Measurements from ENCODE around the gene KERA.

The KERA gene

GRCh38 chr12:91100906-91101305 is 43.1 kb upstream of the KERA start:
- DNase-seq (ENCODE audit: low read depth), result no peak
- TF ChIP-seq, protein P1, sequence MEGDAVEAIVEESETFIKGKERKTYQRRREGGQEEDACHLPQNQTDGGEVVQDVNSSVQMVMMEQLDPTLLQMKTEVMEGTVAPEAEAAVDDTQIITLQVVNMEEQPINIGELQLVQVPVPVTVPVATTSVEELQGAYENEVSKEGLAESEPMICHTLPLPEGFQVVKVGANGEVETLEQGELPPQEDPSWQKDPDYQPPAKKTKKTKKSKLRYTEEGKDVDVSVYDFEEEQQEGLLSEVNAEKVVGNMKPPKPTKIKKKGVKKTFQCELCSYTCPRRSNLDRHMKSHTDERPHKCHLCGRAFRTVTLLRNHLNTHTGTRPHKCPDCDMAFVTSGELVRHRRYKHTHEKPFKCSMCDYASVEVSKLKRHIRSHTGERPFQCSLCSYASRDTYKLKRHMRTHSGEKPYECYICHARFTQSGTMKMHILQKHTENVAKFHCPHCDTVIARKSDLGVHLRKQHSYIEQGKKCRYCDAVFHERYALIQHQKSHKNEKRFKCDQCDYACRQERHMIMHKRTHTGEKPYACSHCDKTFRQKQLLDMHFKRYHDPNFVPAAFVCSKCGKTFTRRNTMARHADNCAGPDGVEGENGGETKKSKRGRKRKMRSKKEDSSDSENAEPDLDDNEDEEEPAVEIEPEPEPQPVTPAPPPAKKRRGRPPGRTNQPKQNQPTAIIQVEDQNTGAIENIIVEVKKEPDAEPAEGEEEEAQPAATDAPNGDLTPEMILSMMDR (IDR thresholded peaks at IDR 0.05; ENCODE audit: low read depth, low read length, missing control alignments), result no peak
- H3K4me3 ChIP-seq (ENCODE audit: low read depth, low read length), result no peak overlapping the region

DNA sequence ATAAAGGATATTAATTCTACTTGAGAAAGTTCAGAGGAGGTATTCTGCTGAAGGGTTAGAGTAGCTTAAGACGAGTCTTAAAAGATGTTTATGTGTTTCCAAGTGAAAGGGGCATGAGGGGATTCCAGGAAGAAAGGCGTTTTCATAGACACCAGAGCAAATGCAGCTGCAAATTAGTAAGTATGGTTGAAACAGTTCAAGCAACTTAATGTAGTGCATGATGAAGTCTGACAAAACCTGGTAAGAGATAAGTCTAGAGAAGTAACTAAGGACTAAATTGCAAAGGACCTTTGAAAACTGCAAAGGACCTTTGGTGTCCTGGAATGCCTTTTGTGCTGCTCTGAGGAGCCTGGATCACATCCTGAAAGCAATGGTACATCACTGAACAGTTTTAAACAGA is 42.0 kb upstream of the KERA start:
- no peak for DNase-seq (ENCODE audit: low read depth)
- TF ChIP-seq, protein P1 (IDR thresholded peaks at IDR 0.05; ENCODE audit: low read depth, low read length, missing control alignments), result no peak
- H3K4me3 ChIP-seq (ENCODE audit: low read depth, low read length), result no peak overlapping the region

DNA sequence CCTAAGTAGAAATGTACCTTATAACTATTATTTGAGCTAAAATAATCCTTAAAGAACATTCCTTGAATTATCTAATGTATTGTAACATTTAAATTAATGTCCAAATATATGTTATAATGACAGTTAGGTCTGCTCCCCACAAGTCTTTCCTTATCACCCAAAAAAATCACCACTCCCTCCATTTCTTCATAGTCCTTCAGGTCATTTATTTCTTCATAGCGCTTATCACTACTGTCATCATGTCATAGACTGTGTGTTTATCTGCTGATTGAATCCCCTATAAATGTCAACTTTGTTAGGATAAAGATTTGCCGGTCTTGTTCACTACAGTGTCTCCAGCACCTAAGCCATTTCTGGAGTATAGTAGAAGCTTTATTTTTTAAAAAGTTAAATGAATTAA is 41.5 kb upstream of the KERA start:
- no peak for DNase-seq (ENCODE audit: low read depth)
- TF ChIP-seq, protein P1 (IDR thresholded peaks at IDR 0.05; ENCODE audit: low read depth, low read length, missing control alignments), result no peak
- H3K4me3 ChIP-seq (ENCODE audit: low read depth, low read length), result no peak overlapping the region

- TF ChIP-seq, protein P1 (IDR thresholded peaks at IDR 0.05; ENCODE audit: low read depth, low read length, missing control alignments), result no peak
- no peak for DNase-seq (ENCODE audit: low read depth)
- no peak overlapping the region for H3K4me3 ChIP-seq (ENCODE audit: low read depth, low read length)
These were observed 41.1 kb upstream of the KERA start for GRCh38 chr12:91098941-91099340.

DNA sequence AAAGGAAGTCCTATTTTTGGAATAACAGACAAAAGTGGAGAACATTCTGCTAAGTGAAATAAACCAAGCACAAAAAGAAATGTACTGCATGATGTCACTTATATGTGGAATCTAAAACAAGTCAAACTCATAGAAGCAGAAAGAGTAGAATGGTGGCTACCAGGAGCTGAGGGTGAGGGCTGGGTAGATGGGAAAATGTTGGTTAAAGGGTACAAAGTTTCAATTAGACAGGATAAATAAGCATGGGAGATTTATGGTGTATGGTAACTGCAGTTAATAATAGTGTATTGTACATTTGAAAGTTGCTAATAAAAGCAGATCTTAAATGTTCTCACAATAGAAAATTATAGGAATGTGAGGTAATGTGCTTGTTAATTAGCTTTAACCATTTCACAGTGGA is 40.6 kb upstream of the KERA start:
- H3K4me3 ChIP-seq (ENCODE audit: low read depth, low read length), result no peak overlapping the region
- no peak for DNase-seq (ENCODE audit: low read depth)
- TF ChIP-seq, protein P1 (IDR thresholded peaks at IDR 0.05; ENCODE audit: low read depth, low read length, missing control alignments), result no peak

GRCh38 chr12:91094957-91095356 is 37.1 kb upstream of the KERA start:
- DNase-seq (ENCODE audit: low read depth), result no peak
- H3K4me3 ChIP-seq (ENCODE audit: low read depth, low read length), result no peak overlapping the region
- TF ChIP-seq, protein P1 (IDR thresholded peaks at IDR 0.05; ENCODE audit: low read depth, low read length, missing control alignments), result no peak

DNA sequence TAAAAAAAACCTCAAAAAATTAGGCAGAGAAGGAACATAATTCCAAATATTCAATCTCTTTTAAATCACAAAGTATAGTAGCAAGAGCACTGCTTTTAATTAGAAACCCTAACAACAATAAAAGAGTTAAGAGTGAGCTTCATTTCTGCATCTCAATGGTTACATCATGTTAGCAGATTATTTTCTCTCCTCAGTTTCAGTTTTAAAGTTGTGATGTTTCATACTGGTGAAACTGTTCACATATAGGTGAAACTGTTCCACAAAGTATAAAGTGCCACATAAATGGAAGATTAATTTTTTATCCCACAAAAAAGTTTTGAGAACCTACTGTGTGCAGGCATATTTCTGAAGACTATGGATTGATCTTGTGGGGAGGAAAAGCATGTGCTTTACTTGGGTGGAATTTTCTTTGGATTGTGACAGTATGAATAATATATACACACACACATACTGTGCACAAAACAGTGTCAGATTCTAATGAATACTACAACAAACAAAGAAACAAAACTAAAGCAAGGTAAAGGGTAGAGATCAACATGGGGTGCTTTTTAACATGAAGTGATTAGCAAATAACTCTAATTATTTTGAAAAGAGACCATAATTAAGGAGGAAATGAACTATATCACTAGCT is 36.3 kb upstream of the KERA start:
- H3K4me3 ChIP-seq (ENCODE audit: low read depth, low read length), result no peak overlapping the region
- TF ChIP-seq, protein P1 (IDR thresholded peaks at IDR 0.05; ENCODE audit: low read depth, low read length, missing control alignments), result no peak
- DNase-seq (ENCODE audit: low read depth), result no peak
